ENCODE data around the gene KLK5.
"Not testable (repeated sequence)": the region's sequence is repeated elsewhere in the genome, so short reads cannot be mapped to it uniquely, and the experiment has no call there.

Gene KLK5

DNA sequence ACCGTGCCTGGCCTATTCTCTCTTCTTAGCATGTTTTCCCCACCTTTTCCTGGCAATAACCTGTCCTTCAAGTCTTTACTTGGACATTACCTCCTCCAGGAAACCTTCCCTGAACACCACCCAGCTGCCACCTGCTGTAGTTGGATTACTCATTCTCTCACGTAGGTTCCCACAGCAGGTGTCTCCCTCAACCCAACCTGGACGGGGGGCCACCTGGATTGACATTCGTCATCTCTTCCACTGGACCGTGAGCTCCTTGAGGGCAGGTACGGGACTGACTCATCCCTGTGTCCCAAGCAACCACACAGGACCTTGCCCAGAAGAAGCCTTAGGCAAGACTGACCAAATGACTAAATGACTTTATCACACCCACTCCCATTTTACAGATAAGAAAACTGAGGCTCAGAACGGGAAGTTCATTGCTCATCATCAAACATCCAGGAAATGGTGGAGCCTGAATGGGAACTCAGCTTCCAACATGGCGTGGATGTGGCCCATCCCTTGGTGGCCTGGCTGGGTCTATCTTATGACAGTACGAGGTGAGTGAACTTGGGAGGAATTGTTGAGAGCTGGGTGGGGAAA, 20.0 kb upstream of the KLK5 start:
- in situ Hi-C loops (cut with MboI; ENCODE audit: low pct_unique_long_range_greater_than_20kb, low sequenced_read_pairs) = no loop called here
- DNase-seq = no peak

- DNase-seq; in situ Hi-C loops (cut with MboI; ENCODE audit: low pct_unique_long_range_greater_than_20kb, low sequenced_read_pairs): not testable (repeated sequence)
These were observed 17.0 kb upstream of the KLK5 start for GRCh38 chr19:50969810-50970209.

- in situ Hi-C loops (cut with MboI; ENCODE audit: low pct_unique_long_range_greater_than_20kb, low sequenced_read_pairs) = no loop called here
- no peak for DNase-seq
These were observed 16.5 kb upstream of the KLK5 start, which contains the start of gene KLK6 for GRCh38 chr19:50969413-50969760. TSS of gene KLK6 (minus strand) at chr19:50969591. CDS start at chr19:50968104, 1,487 bp downstream.

DNA sequence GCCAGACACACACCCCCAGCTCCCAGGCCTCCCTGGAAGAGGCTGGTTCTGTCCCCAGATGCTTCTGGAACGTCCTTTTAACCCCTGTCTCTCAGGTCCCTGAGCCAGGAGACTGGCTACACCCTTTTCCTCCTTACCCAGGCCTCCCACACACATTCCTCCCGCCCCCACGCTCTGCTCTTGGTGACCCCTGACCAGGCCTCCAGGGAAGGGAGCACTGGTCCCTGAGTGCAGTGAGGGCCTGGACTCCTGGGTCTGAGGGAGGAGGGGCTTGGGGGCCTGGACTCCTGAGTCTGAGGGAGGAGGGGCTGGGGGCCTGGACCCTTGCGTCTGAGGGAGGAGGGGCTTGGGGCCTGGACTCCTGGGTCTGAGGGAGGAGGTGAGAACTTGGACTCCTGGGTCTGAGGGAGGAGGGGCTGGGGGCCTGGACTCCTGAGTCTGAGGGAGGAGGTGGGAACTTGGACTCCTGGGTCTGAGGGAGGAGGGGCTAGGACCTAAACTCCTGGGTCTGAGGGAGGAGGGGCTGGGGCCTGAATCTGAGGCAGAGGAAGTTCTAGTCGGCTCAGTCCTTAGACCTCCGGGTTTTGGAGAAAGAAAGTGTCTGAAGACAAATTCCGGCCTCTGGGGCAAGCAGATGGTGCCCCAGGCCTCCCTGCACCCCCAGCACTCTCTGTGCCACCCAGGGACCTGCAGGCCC, 16.0 kb upstream of the KLK5 start:
- in situ Hi-C loops (cut with MboI; ENCODE audit: low pct_unique_long_range_greater_than_20kb, low sequenced_read_pairs) = no loop called here
- no peak for DNase-seq

GRCh38 chr19:50967929-50968715, 15.3 kb upstream of the KLK5 start:
- no peak for DNase-seq
- in situ Hi-C loops (cut with MboI; ENCODE audit: low pct_unique_long_range_greater_than_20kb, low sequenced_read_pairs) = no loop called here

GRCh38 chr19:50964266-50964665, 11.4 kb upstream of the KLK5 start:
- in situ Hi-C loops (cut with MboI; ENCODE audit: low pct_unique_long_range_greater_than_20kb, low sequenced_read_pairs) = no loop called here
- DNase-seq = no peak

GRCh38 chr19:50963381-50963780, 10.5 kb upstream of the KLK5 start:
- DNase-seq = no peak
- in situ Hi-C loops (cut with MboI; ENCODE audit: low pct_unique_long_range_greater_than_20kb, low sequenced_read_pairs) = no loop called here

GRCh38 chr19:50962245-50962644, 9.4 kb upstream of the KLK5 start:
- no peak for DNase-seq
- in situ Hi-C loops (cut with MboI; ENCODE audit: low pct_unique_long_range_greater_than_20kb, low sequenced_read_pairs) = no loop called here

DNA sequence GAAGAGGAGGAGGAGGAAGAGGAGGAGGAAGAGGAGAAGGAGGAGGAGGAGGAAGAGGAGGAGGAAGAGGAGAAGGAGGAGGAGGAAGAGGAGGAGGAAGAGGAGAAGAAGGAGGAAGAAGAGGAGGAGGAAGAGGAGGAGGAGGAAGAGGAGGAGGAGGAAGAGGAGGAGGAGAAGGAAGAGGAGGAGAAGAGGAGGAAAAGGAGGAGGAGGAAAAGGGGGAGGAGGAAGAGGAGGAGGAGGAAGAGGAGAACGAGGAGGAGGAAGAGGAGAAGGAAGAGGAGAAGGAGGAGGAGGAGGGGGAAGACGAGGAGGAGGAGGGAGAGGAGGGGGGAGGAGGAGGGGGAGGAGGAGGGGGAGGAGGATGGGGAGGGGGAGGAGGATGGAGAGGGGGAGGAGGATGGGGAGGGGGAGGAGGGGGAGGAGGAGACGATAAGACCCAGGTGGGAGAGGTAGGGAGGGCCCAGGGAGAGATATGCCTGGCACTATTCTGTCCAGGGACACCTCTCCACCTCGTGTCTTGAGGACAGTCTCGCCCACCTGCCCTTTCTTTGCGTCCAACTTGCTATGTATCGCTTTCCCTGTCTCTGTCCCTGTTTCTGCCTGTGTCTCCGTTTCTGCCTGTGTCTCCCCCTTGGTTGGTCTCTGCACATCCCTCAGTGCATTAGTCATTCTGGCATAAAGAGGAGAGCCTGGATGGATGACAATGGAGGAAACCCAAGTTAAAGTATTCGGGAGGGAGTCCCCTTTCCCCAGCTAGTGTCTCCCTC, 7.1 kb upstream of the KLK5 start:
- in situ Hi-C loops (cut with MboI; ENCODE audit: low pct_unique_long_range_greater_than_20kb, low sequenced_read_pairs) = no loop called here
- no peak for DNase-seq

- in situ Hi-C loops (cut with MboI; ENCODE audit: low pct_unique_long_range_greater_than_20kb, low sequenced_read_pairs) = no loop called here
- no peak for DNase-seq
These were observed 4.7 kb upstream of the KLK5 start for GRCh38 chr19:50957587-50957986.

DNA sequence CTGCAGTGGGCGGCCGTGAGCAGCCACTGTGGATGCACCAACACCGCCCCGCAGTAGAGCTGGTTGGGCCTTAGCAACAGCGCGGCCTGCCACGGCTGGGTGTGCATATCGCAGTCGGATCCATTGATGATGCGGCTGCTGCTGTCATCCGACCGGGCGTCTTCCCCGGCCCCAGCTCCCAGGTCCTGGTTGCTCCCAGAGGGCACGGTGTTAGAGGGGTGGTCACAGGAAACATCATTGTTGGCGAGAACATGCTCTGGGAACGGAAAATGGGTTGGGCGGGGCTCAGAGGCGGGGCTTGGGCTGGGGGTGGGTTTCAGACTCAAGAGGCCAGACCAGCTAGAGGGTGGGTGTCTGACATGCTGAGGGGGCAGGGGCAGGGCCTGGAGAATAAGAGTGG, 3.0 kb downstream of the KLK5 start:
- in situ Hi-C loops (cut with MboI; ENCODE audit: low pct_unique_long_range_greater_than_20kb, low sequenced_read_pairs) = no loop called here

DNA sequence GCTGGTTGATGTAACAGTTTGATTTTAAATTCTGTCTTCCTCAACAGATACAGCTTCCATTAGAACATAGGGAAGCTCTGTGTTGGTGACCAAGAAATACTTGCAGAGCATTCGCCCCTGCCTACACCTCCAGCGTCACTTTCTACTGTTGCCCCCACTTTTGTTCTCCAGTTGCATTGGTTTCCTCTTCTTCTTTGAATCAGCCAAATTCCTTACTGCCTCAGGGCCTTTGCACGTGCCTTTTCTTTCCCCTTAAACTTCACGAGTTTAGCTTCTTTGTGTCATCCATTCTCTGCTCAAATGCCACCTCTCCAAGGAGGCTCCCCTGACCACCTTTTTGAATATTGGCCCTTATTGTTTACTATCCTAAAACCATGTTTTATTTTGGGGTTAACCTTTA, 5.7 kb downstream of the KLK5 start:
- DNase-seq = no peak
- in situ Hi-C loops (cut with MboI; ENCODE audit: low pct_unique_long_range_greater_than_20kb, low sequenced_read_pairs) = no loop called here

More for the DNA sequence above, 3.0 kb downstream of the KLK5 start:
- DNase-seq = no peak

DNA sequence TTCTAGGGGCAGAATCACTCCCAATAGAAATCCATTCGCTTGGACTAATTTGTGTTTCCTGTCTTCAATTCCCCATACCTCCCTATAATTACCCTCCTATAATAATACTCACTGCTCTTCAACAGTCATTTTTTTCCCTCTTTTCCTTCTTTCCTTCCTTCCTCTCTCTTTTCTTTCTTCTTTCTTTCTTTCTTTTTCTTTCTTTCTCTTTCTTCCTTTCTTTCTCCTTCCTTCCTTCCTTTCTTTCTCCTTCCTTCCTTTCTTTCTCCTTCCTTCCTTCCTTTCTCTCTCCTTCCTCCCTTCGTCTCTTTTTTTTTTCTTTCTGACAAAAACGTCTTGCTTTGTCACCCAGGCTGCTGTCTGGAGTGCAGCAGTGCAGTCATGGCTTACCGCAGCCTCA, 8.0 kb downstream of the KLK5 start:
- in situ Hi-C loops (cut with MboI; ENCODE audit: low pct_unique_long_range_greater_than_20kb, low sequenced_read_pairs) = no loop called here
- DNase-seq = no peak

- DNase-seq = no peak
- in situ Hi-C loops (cut with MboI; ENCODE audit: low pct_unique_long_range_greater_than_20kb, low sequenced_read_pairs) = no loop called here
These were observed 9.6 kb downstream of the KLK5 start for GRCh38 chr19:50943074-50943828.

DNA sequence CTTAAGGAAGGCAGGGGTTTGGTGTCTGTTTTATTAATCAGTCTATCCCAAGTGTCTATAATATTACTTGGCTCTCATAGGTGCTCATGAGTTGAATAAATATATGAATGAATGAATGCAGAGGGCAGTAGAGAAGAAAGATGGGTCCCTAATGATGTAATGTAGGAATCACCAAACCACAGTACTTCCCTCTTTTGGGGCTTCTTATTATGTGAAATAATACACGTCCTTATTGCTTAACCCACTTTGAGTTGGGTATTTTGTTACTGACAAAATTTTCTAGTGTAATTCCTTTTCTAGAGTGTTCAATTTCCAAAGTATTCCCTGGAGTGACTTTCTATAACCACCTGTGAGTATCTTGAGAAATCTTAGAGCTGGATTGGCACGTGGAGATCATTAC, 13.2 kb downstream of the KLK5 start:
- DNase-seq = no peak
- in situ Hi-C loops (cut with MboI; ENCODE audit: low pct_unique_long_range_greater_than_20kb, low sequenced_read_pairs) = no loop called here

DNA sequence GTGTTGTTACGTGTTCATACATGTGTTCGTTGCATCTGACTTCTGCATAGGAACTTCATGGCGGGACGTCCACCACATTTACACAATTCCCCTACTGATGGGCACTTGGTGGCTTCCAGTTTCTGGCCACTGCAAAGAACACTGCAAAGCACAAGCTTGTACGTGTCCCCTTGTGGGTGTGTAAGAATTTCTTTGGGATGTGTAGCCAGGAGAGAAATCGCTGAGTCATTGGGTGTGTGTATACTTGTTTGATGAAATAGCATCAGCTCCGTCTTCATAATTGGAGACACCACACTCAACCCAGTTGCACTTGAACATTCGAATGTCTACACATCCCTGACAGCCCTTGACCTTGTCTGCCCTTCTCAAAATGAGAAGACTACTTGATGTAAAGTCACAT, 19.2 kb downstream of the KLK5 start:
- DNase-seq = no peak
- in situ Hi-C loops (cut with MboI; ENCODE audit: low pct_unique_long_range_greater_than_20kb, low sequenced_read_pairs) = no loop called here

DNA sequence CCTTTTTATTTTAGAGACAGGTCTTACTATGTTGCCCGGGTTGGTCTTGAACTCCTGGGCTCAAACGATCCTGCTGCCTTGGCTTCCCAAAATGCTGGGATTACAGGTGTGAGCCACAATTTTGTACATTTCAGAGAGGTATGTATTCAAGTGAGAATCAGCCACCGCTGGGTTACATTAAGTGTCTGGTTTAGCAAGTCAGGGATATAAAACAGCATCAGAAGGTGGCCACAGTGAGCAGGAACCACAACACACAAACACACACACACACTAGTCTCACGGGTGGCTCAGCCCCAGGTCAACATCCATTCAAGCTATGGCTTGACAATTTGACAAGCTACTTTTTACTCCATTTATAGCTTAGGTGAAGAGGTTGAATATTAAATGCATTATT, 20.2 kb downstream of the KLK5 start:
- no peak for DNase-seq
- in situ Hi-C loops (cut with MboI; ENCODE audit: low pct_unique_long_range_greater_than_20kb, low sequenced_read_pairs) = no loop called here

DNA sequence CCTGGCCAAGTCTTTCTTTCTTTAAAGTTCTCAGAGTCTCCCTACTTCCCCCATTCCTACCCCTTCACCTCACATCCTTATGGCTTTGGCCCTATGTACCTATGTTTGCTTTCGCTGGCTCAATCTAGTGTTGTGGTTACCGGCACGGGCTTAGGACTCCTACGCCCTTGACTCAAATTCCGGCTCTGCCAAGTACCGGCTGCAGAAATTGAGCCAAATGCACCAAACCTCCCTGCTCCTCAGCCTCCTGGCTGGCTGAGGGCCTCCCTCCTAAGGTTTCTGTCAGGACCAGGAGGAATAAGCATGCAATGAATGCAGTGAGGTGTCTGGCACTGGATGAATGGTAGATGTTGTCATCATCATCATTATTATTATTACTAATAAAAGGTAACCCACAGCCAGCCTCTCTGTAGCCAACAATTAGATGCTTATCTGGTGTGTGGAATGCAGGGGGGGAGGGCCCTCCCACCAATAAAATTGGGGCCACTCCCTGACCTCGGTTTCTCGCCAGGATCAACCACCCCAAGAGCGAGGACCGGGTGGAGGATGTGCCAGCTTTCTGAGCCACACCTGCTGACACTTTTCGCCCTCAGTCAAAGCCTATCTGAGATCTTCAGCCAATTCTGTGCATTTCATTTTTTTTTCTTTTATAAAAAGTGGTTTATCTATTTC, 20.7 kb downstream of the KLK5 start:
- in situ Hi-C loops (cut with MboI; ENCODE audit: low pct_unique_long_range_greater_than_20kb, low sequenced_read_pairs) = no loop called here
- DNase-seq = no peak

- in situ Hi-C loops (cut with MboI; ENCODE audit: low pct_unique_long_range_greater_than_20kb, low sequenced_read_pairs) = no loop called here
These were observed 21.8 kb downstream of the KLK5 start for GRCh38 chr19:50931023-50931422.

More at GRCh38 chr19:50931023-50931422, 21.8 kb downstream of the KLK5 start:
- no peak for DNase-seq

All from KBM-7 (cell line).